NAMALWA (cell line): ENCODE results near the gene MX1.

Experiments used
- DNase-seq: peaks from one replicate; pipeline ENCODE4 v3.0.0-alpha.2; 2015; ENCODE audit warnings: low spot score

Gene MX1

GRCh38 chr21:41460578-41461527, 34.8 kb downstream of the MX1 start:
- peak; percentile 68 for DNase-seq

- no peak for DNase-seq
Measured at GRCh38 chr21:41465176-41465781, 39.2 kb downstream of the MX1 start.

GRCh38 chr21:41466024-41466820, 40.2 kb downstream of the MX1 start:
- no peak for DNase-seq

GRCh38 chr21:41470054-41470453, 44.0 kb downstream of the MX1 start:
- no peak for DNase-seq

- DNase-seq = no peak
Measured at GRCh38 chr21:41472753-41473548, 46.9 kb downstream of the MX1 start.

- DNase-seq = no peak
Measured at GRCh38 chr21:41475714-41476420, 49.8 kb downstream of the MX1 start.

GRCh38 chr21:41477641-41478318, 51.7 kb downstream of the MX1 start:
- DNase-seq = peak; percentile 24

GRCh38 chr21:41478319-41479177, 52.5 kb downstream of the MX1 start:
- DNase-seq = no peak

GRCh38 chr21:41479686-41480085, 53.6 kb downstream of the MX1 start:
- no peak for DNase-seq

- DNase-seq = no peak
Measured at GRCh38 chr21:41480086-41480690, 54.1 kb downstream of the MX1 start.

- no peak for DNase-seq
Measured at GRCh38 chr21:41481191-41481590, 55.2 kb downstream of the MX1 start.

GRCh38 chr21:41482301-41482700, 56.3 kb downstream of the MX1 start:
- no peak for DNase-seq

GRCh38 chr21:41482980-41483379, 56.9 kb downstream of the MX1 start:
- DNase-seq = no peak

- DNase-seq = no peak
Measured at GRCh38 chr21:41483415-41483814, 57.4 kb downstream of the MX1 start.

- DNase-seq = no peak
Measured at GRCh38 chr21:41483973-41484372, 57.9 kb downstream of the MX1 start.

- no peak for DNase-seq
Measured at GRCh38 chr21:41487082-41487481, 61.0 kb downstream of the MX1 start.

GRCh38 chr21:41488080-41488479, 62.0 kb downstream of the MX1 start:
- DNase-seq = no peak

- DNase-seq = no peak
Measured at GRCh38 chr21:41489329-41489728, 63.3 kb downstream of the MX1 start.

- DNase-seq = no peak
Measured at GRCh38 chr21:41490330-41490729, 64.3 kb downstream of the MX1 start.
